Uterus (tissue), 2 donors: ENCODE data around the gene CLPSL2.

Experiments used
- CTCF ChIP-seq, 4 experiments: fragments of 200-600 bp in 2 of 4; fragments of 450-650 bp in 2 of 4; sonication (generic) in 2 of 4; IDR thresholded peaks; one replicate each; pipeline ENCODE4 v1.5.1; 2016 to 2019; ENCODE audit warnings: antibody characterized with exemption in 4 of 4, mild to moderate bottlenecking in 2 of 4, moderate library complexity in 1 of 4
- POLR2A ChIP-seq, 2 donors: fragments of 450-650 bp; IDR thresholded peaks; one replicate each; pipeline ENCODE4 v1.6.1; 2016; ENCODE audit warnings: antibody characterized with exemption in 2 of 2, mild to moderate bottlenecking in 1 of 2, moderate library complexity in 1 of 2

DNA sequence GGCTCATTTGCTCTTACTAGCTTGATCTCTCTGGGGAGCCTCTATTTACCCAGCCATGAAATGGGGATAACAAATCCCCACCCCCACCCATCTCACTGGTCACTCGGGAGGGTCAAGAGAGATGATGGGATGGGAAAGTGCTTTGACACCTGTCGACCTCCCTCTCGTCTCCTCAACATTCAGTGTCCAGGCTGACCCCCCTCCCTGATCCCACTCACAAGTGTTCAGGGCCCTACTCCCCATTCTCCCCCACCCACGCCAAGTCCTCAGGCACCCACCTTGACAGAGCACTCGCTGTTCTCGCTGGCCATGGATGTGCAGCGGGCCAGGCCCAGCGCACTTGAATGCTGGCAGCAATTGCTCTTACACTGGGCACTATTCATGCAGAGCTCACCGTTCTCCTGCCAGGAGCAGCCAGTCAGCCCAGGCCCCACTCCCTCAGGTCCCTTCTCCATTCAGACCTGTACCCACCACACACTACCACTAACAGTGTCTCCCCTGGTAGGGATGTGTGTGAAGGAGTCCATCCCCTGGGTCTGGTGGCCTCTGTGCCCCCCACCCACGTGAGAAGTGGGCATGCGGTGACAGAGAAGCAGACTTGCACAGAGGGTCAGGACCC is 19.2 kb downstream of the CLPSL2 start:
- TF ChIP-seq CTCF (IDR thresholded peaks at IDR 0.05) (no peak), POLR2A (IDR thresholded peaks at IDR 0.05) (no peak)
